ENCODE results near the gene CCDC63. TPM values are rescaled to one million over a fixed set of nuclear protein-coding genes. Genes with fewer than 3 reads are reported as not detected.
"Not testable (repeated sequence)": the region's sequence is repeated elsewhere in the genome, so short reads cannot be mapped to it uniquely, and the experiment has no call there.

Gene CCDC63
- total RNA-seq, 2 donors from 2014 or later: not detected

DNA sequence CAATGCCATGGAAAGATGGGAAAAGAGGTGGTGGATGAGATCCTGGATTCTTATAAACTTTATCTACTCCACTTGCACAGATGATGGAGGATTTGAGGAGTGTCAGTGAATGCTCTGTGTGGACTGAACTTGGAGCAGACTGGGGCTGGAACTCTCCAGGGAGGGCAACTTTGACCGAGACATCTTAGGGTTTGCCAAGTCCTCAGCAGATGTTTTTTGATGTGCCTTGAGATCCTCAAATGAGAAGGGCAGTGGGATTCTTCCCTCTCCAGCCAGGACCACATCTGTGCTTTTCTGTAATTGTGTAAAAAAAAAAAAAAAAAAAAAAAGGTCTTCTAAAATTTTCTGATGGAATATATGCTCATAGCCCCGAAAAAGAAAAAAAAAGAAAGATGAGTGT, 96.6 kb downstream of the CCDC63 start:
- DNase-seq (ENCODE audit: low spot score): no peak

DNA sequence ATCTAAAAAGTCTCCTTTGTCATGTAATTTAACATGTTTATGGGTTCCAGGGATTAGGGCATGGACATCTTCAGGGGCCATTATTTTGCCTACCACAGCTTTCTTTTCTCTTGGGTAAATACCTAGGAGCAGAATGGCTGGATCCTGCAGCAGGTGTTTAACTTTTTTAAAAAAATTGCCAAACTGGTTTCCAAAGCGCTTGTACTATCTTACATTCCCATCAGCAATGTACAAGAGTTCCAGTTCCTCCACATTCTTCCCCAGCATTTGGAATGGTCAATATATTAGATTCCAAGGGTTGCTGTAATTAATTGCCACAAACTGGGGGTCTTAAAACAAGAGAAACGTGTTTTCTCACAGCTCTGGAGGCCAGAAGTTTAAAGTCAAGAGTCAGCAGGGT, 101.3 kb downstream of the CCDC63 start:
- no peak for TF ChIP-seq CTCF (IDR thresholded peaks at IDR 0.05)
- Histone ChIP-seq H3K9me3 (peaks cover 0 to 18% of the 10 kb centered on the region in 2 donors), H3K27ac (no peak overlapping the region), H3K36me3 (no peaks in the 10 kb centered on the region), H3K4me1 (no peaks in the 10 kb centered on the region), H3K27me3 (no peaks in the 10 kb centered on the region), H3K4me3 (no peak overlapping the region)
- DNase-seq (ENCODE audit: low spot score): no peak

More for the DNA sequence above, 96.6 kb downstream of the CCDC63 start:
- Histone ChIP-seq H3K4me3 (no peak overlapping the region), H3K4me1 (no peaks in the 10 kb centered on the region), H3K9me3 (peaks cover 0 to 18% of the 10 kb centered on the region in 2 donors), H3K27me3 (no peaks in the 10 kb centered on the region), H3K36me3 (no peaks in the 10 kb centered on the region), H3K27ac (no peak overlapping the region)
- no peak for TF ChIP-seq CTCF (IDR thresholded peaks at IDR 0.05)

DNA sequence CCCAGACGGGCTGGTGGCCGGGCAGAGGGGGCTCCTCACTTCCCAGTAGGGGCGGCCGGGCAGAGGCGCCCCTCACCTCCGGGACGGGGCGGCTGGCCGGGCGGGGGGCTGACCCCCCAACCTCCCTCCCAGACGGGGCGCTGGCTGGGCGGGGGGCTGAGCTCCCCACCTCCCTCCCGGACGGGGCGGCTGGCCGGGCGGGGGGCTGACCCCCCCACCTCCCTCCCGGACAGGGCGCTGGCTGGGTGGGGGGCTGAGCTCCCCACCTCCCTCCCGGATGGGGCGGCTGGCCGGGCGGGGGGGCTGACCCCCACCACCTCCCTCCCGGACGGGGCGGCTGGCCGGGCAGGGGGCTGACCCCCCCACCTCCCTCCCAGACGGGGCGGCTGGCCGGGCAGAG, 103.7 kb downstream of the CCDC63 start:
- H3K4me1 ChIP-seq; H3K27ac ChIP-seq; H3K27me3 ChIP-seq; H3K36me3 ChIP-seq; DNase-seq (ENCODE audit: low spot score); H3K4me3 ChIP-seq: not testable (repeated sequence)
- peaks cover 0 to 19% of the 10 kb centered on the region in 2 donors for H3K9me3 ChIP-seq

- H3K27me3 ChIP-seq; H3K4me3 ChIP-seq; H3K4me1 ChIP-seq; H3K36me3 ChIP-seq; H3K27ac ChIP-seq; DNase-seq (ENCODE audit: low spot score): not testable (repeated sequence)
- H3K9me3 ChIP-seq: peaks cover 0 to 15% of the 10 kb centered on the region in 2 donors
These were observed 104.1 kb downstream of the CCDC63 start for GRCh38 chr12:110950867-110951266.

Other genes starting within 250 kb of the CCDC63 start
- 10 to 100 TPM; 23.7 to 29.0 TPM for gene TCTN1, start 232.9 kb upstream of the CCDC63 start, total RNA-seq
- gene HVCN1, start 157.9 kb upstream of the CCDC63 start, total RNA-seq: 10 to 100 TPM; 21.7 to 24.1 TPM
- 100 to 1,000 TPM in 1 of 2 donors, 10 to 100 TPM in 1; 99.5 to 199 TPM for gene PPP1CC, start 104.1 kb upstream of the CCDC63 start, total RNA-seq
- gene MYL2, start 73.6 kb downstream of the CCDC63 start, total RNA-seq: 100 to 1,000 TPM; 142 to 227 TPM
- not detected for gene CUX2, start 187.2 kb downstream of the CCDC63 start, total RNA-seq